Muscle layer of colon (tissue), 2 donors: ENCODE results near the gene S100A16.
"Not testable (repeated sequence)": the region's sequence is repeated elsewhere in the genome, so short reads cannot be mapped to it uniquely, and the experiment has no call there.

Source experiments
- H3K27ac ChIP-seq: one replicate; pipeline ENCODE4 v1.7.0; 2013; ENCODE audit warnings: low read depth, mild to moderate bottlenecking, low read length, moderate library complexity
- H3K27me3 ChIP-seq, 2 donors: one replicate each; pipeline ENCODE4 v1.7.0; 2013; ENCODE audit warnings: low read length in 2 of 2, mild to moderate bottlenecking in 2 of 2; ENCODE audit not compliant: insufficient read depth in 2 of 2, control insufficient read depth in 1 of 2
- H3K36me3 ChIP-seq: one replicate; pipeline ENCODE4 v1.7.0; 2013; ENCODE audit warnings: mild to moderate bottlenecking, low read length; ENCODE audit not compliant: insufficient read depth
- H3K4me1 ChIP-seq: one replicate; pipeline ENCODE4 v1.7.0; 2013; ENCODE audit warnings: mild to moderate bottlenecking, low read length; ENCODE audit not compliant: insufficient read depth
- H3K4me3 ChIP-seq, 2 donors: one replicate each; pipeline ENCODE4 v1.7.0; 2013; ENCODE audit warnings: low read length in 2 of 2, low read depth in 1 of 2, mild to moderate bottlenecking in 1 of 2, moderate library complexity in 1 of 2
- H3K9ac ChIP-seq: one replicate; pipeline ENCODE4 v1.7.0; 2013; ENCODE audit warnings: low read length
- H3K9me3 ChIP-seq: one replicate; pipeline ENCODE4 v1.7.0; 2013; ENCODE audit warnings: mild to moderate bottlenecking, low read length
- donor health status: abdominal sarcoma.
- donor health status: Adenocarcinoma of cecum.

The S100A16 gene

DNA sequence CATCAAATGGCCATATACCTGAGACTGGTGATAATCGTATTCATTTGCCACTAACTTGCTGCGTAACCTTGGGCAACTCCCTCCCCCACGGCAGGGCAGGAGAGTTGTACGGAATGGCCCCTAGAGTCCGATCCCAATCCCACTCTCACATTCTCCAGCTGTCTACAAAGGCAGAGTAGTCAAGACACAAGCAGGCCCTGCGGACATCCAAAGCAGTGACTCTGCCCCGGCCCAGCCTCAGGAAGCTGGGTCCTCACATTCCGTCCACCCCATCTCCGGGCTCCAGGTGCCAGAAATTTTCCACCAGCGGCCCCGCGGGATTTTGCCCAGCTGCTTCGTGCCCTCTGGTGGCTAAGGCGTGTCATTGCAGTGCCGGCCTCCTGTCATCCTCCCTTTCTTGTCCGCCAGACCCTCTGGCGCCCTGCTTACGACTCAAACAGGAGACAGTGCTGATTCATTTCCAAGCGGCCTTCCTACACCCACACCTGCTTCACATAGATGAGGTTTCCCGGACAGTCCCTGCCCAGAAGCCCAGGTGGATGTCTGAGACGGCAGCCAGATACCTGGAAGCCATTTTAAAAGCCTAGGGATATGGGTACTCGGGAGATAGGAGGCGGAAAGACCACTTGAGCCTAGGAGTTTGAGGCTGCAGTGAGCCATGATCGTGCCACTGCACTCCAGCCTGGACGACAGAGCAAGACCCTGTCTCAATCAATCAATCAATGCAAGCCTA lies 44.4 kb downstream of the S100A16 start:
- Histone ChIP-seq H3K9me3 (no peaks in the 10 kb centered on the region), H3K4me3 (peak overlapping the region; percentile 28 to 75), H3K27ac (peak overlapping the region; percentile 45), H3K27me3 (no peaks in the 10 kb centered on the region), H3K9ac (peak overlapping the region; percentile 35), H3K36me3 (no peaks in the 10 kb centered on the region), H3K4me1 (peaks cover 41% of the 10 kb centered on the region)

DNA sequence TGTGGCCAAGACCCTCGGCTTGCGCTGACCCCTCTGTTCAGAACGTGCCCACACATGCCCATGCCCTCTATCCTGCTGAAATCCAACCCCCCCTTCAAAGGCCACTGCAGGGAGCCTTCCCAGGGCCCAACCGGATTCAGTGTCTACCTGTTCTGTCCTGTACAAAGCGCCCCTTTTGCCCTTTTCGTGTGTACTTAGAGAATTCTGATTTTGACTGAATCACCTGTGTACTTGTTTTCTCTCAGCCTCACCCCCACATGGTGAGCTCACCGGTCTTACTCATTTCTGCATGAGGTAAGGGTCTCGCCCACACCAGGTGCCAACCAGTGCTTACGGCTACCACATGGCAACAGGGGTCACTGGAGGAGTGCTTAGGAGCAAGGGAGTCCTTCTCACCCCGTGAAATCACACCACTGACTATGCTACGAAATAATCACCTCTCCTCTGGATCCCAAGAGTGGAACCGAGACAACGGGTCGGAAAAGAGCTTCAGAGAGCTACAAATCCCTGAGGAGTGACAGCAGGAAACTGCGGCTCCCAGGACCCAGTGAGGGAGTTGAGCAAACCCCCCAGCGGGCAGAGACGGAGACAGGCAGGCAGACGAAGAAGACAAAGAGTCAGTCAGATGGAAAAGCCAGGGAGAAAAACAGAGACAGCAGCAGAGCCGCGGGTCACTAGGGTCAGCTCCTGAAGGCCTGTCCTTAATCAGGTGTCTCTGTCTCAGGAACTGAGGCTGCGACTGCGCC lies 45.1 kb downstream of the S100A16 start:
- H3K4me1 ChIP-seq = peaks cover 37% of the 10 kb centered on the region
- no peaks in the 10 kb centered on the region for H3K36me3 ChIP-seq
- no peaks in the 10 kb centered on the region for H3K27me3 ChIP-seq
- H3K9ac ChIP-seq = peak overlapping the region; percentile 35
- peak overlapping the region; percentile 45 for H3K27ac ChIP-seq
- H3K4me3 ChIP-seq = peak overlapping the region; percentile 28 to 75
- H3K9me3 ChIP-seq = no peaks in the 10 kb centered on the region

DNA sequence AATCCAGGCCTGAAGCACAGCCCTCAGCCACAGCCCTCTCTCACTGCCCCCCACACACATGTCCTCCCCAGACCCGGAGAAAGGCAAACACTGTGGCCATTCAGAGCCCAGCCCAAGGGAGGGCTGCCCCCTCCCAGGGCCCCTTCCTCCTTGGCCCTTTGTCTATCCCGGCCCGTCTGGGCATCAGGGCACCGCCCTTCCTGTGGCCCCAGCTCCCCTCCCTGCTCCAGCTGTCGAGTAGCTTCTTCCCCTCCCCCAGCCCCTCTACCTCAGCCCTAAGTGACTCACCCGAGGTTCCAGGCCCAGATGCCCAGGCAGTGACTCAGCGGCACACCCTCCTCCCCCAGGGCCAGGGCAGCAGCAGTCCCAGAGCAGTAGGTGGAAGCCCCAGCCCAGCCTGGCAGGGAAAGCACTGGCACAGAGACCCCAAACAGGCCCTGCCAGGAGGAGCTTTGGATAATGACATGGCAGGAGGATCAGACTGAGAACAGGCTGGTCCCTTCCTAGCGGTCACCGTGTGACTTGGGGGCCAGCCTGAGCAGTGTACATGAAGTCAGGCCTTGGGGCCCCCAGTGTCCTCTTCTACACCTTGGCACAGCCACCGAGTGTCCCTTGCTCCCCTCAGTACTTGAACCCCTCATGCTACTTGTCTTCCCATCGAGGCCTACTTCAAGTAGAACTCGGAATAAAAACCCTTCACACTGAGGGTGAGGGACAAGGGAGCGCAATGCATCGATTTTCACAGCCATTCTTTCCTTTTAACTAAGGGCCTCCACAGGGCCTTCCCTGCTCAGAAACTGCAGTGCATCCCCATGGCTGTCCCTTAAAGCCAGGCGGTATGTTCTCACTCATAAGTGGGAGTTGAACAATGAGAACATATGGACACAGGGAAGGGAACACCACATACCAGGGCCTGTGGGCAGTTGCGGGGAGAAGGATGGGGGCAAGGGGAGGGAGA lies 46.2 kb downstream of the S100A16 start:
- Histone ChIP-seq H3K9ac (peak overlapping the region; percentile 11), H3K36me3 (no peaks in the 10 kb centered on the region), H3K4me1 (peaks cover 36% of the 10 kb centered on the region), H3K4me3 (peak overlapping the region in 1 of 2 donors; percentile 20), H3K27ac (peak overlapping the region; percentile 84), H3K9me3 (no peaks in the 10 kb centered on the region), H3K27me3 (no peaks in the 10 kb centered on the region)

DNA sequence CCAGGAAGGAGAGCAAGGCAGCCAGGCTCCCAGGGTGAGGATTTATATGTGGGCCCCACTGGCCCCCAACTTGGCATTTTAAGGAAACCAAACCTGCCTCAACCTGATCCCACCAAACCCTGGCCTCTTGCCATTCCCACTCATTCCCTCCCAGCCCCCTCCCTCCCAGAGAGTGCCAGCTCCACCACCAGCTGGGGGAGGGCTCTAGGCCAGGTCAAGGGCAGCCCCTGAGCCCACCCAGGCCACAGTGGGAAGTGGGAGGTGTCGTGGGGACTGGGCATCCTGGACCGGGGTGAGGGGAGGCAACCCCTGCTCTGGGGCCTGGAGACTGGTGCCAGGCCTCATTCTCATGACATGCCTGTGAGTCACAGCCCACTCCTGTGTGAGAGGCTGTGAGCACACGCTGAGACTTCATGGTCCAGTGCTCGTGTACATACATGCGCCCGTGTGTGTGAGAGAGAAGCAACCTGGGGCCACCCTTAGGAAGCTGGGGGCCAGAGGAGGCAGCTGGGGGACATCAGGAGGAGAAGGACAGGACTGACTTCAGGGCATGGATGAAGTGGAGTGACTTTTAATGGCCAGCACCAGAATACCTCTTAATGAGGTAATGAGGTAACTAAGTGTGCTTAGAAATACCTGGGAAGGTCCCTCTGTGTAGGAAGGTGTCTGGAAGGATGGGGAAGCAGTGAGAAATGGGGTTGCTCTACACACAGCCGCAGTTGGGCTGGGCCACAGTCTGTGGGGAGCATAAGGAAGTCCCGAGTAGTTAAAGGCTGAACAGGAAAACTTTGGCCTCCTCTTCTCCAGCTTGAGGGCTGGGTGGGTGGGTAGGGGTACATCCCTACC lies 47.2 kb downstream of the S100A16 start, which contains the start of gene S100A2:
TSS of gene S100A2 (minus strand) at position 316 of the 846 bp plus-strand sequence. CDS start 1,967 bp downstream, outside the sequence.
- Histone ChIP-seq H3K36me3 (no peaks in the 10 kb centered on the region), H3K4me1 (peaks cover 36% of the 10 kb centered on the region), H3K27me3 (no peaks in the 10 kb centered on the region), H3K9ac (peak within 1 kb of the TSS; percentile 11), H3K27ac (peak within 1 kb of the TSS; percentile 84), H3K4me3 (no peak within 1 kb of the TSS), H3K9me3 (no peaks in the 10 kb centered on the region)

DNA sequence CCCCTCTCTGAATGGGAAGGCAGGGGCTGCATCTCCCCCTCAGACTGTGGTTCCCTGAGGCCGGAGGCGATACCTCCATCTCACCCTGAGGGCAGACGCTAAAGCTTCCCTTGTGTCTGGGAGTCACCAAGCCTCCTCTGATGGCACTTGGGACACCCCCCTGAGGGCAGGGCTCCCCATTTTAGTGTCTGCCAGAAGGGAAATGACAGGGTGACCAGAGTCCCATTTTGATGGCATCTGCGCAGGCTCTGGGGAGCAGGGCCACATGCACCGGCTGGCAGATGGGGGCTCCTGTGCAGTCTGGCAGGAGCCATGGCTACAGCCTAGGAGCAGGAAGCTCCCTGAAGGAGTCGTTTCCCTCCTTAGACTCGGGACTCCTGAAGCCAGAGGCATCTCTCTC lies 48.9 kb downstream of the S100A16 start:
- Histone ChIP-seq H3K36me3 (no peaks in the 10 kb centered on the region), H3K4me3 (no peak overlapping the region), H3K9ac (no peak overlapping the region), H3K4me1 (peaks cover 36% of the 10 kb centered on the region), H3K9me3 (no peaks in the 10 kb centered on the region), H3K27ac (no peak overlapping the region), H3K27me3 (no peaks in the 10 kb centered on the region)

DNA sequence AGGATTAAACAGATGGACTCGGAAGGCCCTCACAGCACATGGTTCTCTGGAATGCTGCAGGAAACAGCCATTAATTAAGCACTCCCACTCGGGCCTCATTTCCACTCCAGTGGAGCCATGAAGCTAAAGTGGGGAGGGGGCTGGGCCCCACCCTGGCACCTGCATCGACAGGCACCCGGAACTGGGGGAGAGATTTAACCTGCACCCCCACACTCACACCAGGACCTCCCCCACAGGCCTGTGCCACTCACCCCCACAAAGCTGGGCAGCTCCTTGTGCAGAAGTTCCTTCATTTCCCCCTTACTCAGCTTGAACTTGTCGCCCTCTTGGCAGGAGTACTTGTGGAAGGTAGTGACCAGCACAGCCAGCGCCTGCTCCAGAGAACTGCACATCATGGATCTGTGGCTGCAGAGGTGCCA lies 49.4 kb downstream of the S100A16 start:
- H3K27ac ChIP-seq = no peak overlapping the region
- H3K9ac ChIP-seq = no peak overlapping the region
- H3K4me3 ChIP-seq = no peak overlapping the region
- no peaks in the 10 kb centered on the region for H3K9me3 ChIP-seq
- H3K27me3 ChIP-seq = no peaks in the 10 kb centered on the region
- H3K4me1 ChIP-seq = peaks cover 32% of the 10 kb centered on the region
- no peaks in the 10 kb centered on the region for H3K36me3 ChIP-seq

DNA sequence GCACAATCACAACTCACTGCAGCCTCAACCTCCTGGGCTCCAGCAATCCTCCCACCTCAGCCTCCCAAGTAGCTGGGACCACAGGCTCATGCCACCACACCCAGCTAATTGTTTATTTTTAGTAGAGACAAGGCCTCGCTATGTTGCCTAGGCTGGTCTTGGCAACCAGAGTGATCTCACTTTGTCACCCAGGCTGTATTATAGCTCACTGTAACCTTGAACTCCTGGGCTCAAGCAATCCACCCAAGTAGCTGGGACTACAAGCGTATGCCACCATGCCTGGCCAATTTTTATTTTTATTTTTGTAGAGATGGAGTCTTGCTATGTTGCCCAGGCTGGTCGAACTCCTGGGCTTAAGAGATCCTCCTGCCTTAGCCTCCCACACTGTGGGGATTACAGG lies 50.9 kb downstream of the S100A16 start:
- H3K4me3 ChIP-seq, H3K9ac ChIP-seq, H3K27ac ChIP-seq, H3K27me3 ChIP-seq, H3K36me3 ChIP-seq, H3K9me3 ChIP-seq: not testable (repeated sequence)
- peaks cover 19% of the 10 kb centered on the region for H3K4me1 ChIP-seq

DNA sequence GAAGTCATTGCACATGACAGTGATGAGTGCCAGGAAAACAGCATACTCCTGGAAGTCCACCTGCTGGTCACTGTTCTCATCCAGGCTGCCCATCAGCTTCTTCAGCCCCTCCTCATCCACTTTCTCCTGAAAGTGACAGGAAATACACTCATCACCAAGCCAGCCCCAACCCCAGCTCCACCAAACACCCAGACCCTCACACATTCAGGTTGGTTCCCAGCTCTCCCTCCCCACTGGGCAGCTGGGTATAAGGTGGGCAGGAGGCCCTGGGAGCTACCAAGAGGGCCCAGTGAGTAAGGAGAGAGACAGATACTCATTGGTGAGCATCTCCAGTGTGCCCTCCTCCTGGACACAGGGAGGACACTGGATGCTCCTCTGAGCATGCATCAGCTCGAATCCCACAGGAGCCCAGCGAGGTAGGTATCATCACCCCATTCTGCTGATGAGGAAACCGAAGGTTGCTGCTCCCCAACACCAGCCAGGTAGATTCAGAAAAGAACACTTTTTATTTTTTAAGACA lies 51.4 kb downstream of the S100A16 start:
- no peak overlapping the region for H3K4me3 ChIP-seq

DNA sequence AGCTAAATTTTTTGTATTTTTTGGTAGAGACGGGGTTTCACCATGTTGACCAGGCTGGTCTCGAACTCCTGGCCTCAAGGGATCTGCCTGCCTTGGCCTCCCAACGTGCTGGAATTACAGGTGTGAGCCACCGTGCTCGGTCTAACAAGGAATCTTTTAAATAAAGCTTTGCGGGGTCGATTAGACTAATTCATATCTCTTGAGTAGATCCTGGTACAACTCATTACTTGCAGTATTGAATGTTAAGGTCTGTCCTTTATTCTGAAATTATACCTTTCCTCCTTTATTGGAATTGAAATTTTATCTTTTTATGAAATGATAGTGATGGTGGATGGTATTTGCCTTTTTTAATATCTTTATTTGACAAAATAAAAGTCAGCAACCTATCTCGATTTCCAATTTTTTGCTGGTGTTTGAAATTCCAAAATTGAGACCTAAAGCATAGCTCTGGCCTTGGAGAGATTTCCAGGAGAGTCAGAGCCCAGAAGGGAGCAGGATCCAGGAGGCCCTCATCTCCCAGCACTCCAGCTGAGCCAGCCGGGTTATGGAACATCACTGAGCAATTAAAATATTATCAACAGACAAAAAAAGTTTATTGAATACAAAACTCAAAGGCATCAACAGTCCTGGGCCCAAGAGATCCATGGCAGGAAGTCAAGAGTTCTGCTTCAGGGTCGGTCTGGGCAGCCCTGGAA lies 52.0 kb downstream of the S100A16 start:
- no peak overlapping the region for H3K27ac ChIP-seq
- H3K9me3 ChIP-seq = no peaks in the 10 kb centered on the region
- H3K4me1 ChIP-seq = peaks cover 8% of the 10 kb centered on the region
- H3K4me3 ChIP-seq = no peak overlapping the region
- no peak overlapping the region for H3K9ac ChIP-seq
- no peaks in the 10 kb centered on the region for H3K36me3 ChIP-seq
- no peaks in the 10 kb centered on the region for H3K27me3 ChIP-seq

More for the DNA sequence above, 51.4 kb downstream of the S100A16 start:
- Histone ChIP-seq H3K9me3 (no peaks in the 10 kb centered on the region), H3K27me3 (no peaks in the 10 kb centered on the region), H3K27ac (no peak overlapping the region), H3K4me1 (peaks cover 14% of the 10 kb centered on the region), H3K36me3 (no peaks in the 10 kb centered on the region), H3K9ac (no peak overlapping the region)

DNA sequence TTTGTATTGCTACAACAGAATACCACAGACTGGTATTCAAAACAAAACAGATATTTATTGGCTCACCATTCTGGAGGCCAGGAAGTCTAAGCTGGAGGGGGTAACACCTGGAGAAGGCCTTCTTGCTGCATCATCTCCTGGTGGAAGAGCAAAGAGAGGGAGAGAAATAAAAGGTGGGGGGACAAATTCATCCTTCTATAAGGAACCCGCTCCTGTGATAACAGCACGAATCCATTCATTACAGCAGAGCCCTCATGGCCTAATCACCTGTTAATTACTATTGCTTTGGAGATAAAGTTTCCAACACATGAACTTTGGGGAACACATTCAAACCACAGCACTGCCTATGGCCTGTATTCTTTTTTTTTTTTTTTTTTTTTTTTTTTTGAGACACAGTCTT lies 52.7 kb downstream of the S100A16 start:
- Histone ChIP-seq H3K9me3 (no peaks in the 10 kb centered on the region), H3K4me1 (peaks cover 1% of the 10 kb centered on the region), H3K36me3 (no peaks in the 10 kb centered on the region), H3K4me3 (no peak overlapping the region), H3K9ac (no peak overlapping the region), H3K27me3 (no peaks in the 10 kb centered on the region), H3K27ac (no peak overlapping the region)
